ENCODE results near the gene FAM240A. TPM values are rescaled to one million over a fixed set of nuclear protein-coding genes. Genes with fewer than 3 reads are reported as not detected.

FAM240A gene
- total and polyA plus RNA-seq, 2 donors (not counting 1 experiment from before 2014, with no cell fraction given): not detected

- Mint-ChIP-seq H3K9me3 (ENCODE audit: insufficient read depth) (no peaks in the 10 kb centered on the region), H3K27ac (no peak overlapping the region), H3K4me3 (no peak overlapping the region), H3K27me3 (peaks cover 27% of the 10 kb centered on the region), H3K4me1 (no peaks in the 10 kb centered on the region)
- peaks cover 0 to 4% of the 10 kb centered on the region in 2 donors for H3K4me1 ChIP-seq (ENCODE audit: control insufficient read depth in 2 of 2, insufficient read depth in 2 of 2, low read length in 2 of 2)
- ATAC-seq (ENCODE audit: low read depth): no peak
- DNase-seq: no peak
- intact Hi-C loops (cut with micrococcal nuclease): no loop called here
- no peaks in the 10 kb centered on the region for H3K36me3 ChIP-seq (replicated peaks in 1 of 2; ENCODE audit: control extremely low read depth in 1 of 2, control insufficient read depth in 1 of 2, extremely low read depth in 1 of 2, insufficient read depth in 2 of 2, low read length in 1 of 2)
- TF ChIP-seq EZH2 (IDR thresholded peaks at IDR 0.05; ENCODE audit: borderline replicate concordance, insufficient read depth, low read depth, low read length, poor library complexity, severe bottlenecking) (no peak), CTCF (IDR thresholded peaks at IDR 0.05) (no peak)
- H3K4me3 ChIP-seq (ENCODE audit: control extremely low read depth in 1 of 5, extremely low read depth in 1 of 5, insufficient read depth in 1 of 5, low read depth in 2 of 5, low read length in 4 of 5): no peak overlapping the region
- peaks cover 0 to 6% (median 0%) of the 10 kb centered on the region in 3 donors for H3K9me3 ChIP-seq (ENCODE audit: control extremely low read depth in 1 of 3, control insufficient read depth in 2 of 3, insufficient read depth in 1 of 3, low read length in 2 of 3)
- H2AFZ ChIP-seq (ENCODE audit: insufficient read depth, low read depth, low read length, poor library complexity, severe bottlenecking): no peak overlapping the region
- H4K20me1 ChIP-seq (ENCODE audit: control insufficient read depth, insufficient read depth, low read length, poor library complexity, severe bottlenecking): no peaks in the 10 kb centered on the region
- no peaks in the 10 kb centered on the region for H3K79me2 ChIP-seq (ENCODE audit: control insufficient read depth, insufficient read depth, low read length)
- no peak overlapping the region for H3K4me2 ChIP-seq (replicated peaks; ENCODE audit: low read depth, low read length, poor library complexity, severe bottlenecking)
- 93% methylated on average over 5 of the region's 5 CpGs for WGBS (ENCODE audit: insufficient coverage)
- CTCF ChIA-PET: no interaction called here
- H3K27ac ChIP-seq (ENCODE audit: low read length in 2 of 2): no peak overlapping the region
- H3K27me3 ChIP-seq (replicated peaks in 1 of 4; ENCODE audit: control extremely low read depth in 1 of 4, control insufficient read depth in 3 of 4, insufficient read depth in 4 of 4, low read length in 3 of 4): peaks cover 0 to 9% (median 3%) of the 10 kb centered on the region in 4 experiments
- POLR2A ChIA-PET: no interaction called here
- no peak overlapping the region for H3K9ac ChIP-seq (ENCODE audit: low read length)
These were observed 37.3 kb upstream of the FAM240A start for GRCh38 chr3:46574881-46575576.

GRCh38 chr3:46575577-46576222, 36.6 kb upstream of the FAM240A start:
- no peak overlapping the region for H3K4me3 ChIP-seq (ENCODE audit: control extremely low read depth in 1 of 5, extremely low read depth in 1 of 5, insufficient read depth in 1 of 5, low read depth in 2 of 5, low read length in 4 of 5)
- peaks cover 0 to 4% (median 0%) of the 10 kb centered on the region in 3 donors for H3K9me3 ChIP-seq (ENCODE audit: control extremely low read depth in 1 of 3, control insufficient read depth in 2 of 3, insufficient read depth in 1 of 3, low read length in 2 of 3)
- ATAC-seq (ENCODE audit: low read depth) (no peak), DNase-seq (no peak)
- H3K4me1 ChIP-seq (ENCODE audit: control insufficient read depth in 2 of 2, insufficient read depth in 2 of 2, low read length in 2 of 2): peaks cover 0 to 4% of the 10 kb centered on the region in 2 donors
- Mint-ChIP-seq H3K27me3 (peaks cover 21% of the 10 kb centered on the region), H3K4me1 (no peaks in the 10 kb centered on the region), H3K9me3 (ENCODE audit: insufficient read depth) (no peaks in the 10 kb centered on the region), H3K4me3 (no peak overlapping the region), H3K27ac (no peak overlapping the region)
- no peak overlapping the region for H2AFZ ChIP-seq (ENCODE audit: insufficient read depth, low read depth, low read length, poor library complexity, severe bottlenecking)
- ChIA-PET CTCF (no interaction called here), POLR2A (no interaction called here)
- H3K79me2 ChIP-seq (ENCODE audit: control insufficient read depth, insufficient read depth, low read length): no peaks in the 10 kb centered on the region
- no peak overlapping the region for H3K27ac ChIP-seq (ENCODE audit: low read length in 2 of 2)
- TF ChIP-seq EZH2 (IDR thresholded peaks at IDR 0.05; ENCODE audit: borderline replicate concordance, insufficient read depth, low read depth, low read length, poor library complexity, severe bottlenecking): no peak
- WGBS (ENCODE audit: insufficient coverage): 94% methylated on average over 8 of the region's 11 CpGs
- H3K27me3 ChIP-seq (replicated peaks in 1 of 4; ENCODE audit: control extremely low read depth in 1 of 4, control insufficient read depth in 3 of 4, insufficient read depth in 4 of 4, low read length in 3 of 4): peaks cover 0 to 12% (median 3%) of the 10 kb centered on the region in 4 experiments
- H4K20me1 ChIP-seq (ENCODE audit: control insufficient read depth, insufficient read depth, low read length, poor library complexity, severe bottlenecking): no peaks in the 10 kb centered on the region
- H3K9ac ChIP-seq (ENCODE audit: low read length): no peak overlapping the region
- no peak overlapping the region for H3K4me2 ChIP-seq (replicated peaks; ENCODE audit: low read depth, low read length, poor library complexity, severe bottlenecking)
- intact Hi-C loops (cut with micrococcal nuclease): no loop called here
- H3K36me3 ChIP-seq (replicated peaks in 1 of 2; ENCODE audit: control extremely low read depth in 1 of 2, control insufficient read depth in 1 of 2, extremely low read depth in 1 of 2, insufficient read depth in 2 of 2, low read length in 1 of 2): no peaks in the 10 kb centered on the region

All from B cell (primary cell).